Measurements from ENCODE around the gene MZB1. TPM values are rescaled to one million over a fixed set of nuclear protein-coding genes. Genes with fewer than 3 reads are reported as not detected.

MZB1 gene
- total RNA-seq, 6 experiments from 2014 or later, result 0.14 to 0.20 TPM; not detected in 4

GRCh38 chr5:139377226-139377625, 12.5 kb downstream of the MZB1 start:
- no peak for DNase-seq
- no peaks in the 10 kb centered on the region for H3K9me3 Mint-ChIP-seq
- H3K27ac Mint-ChIP-seq, result no peak overlapping the region
- H3K4me3 Mint-ChIP-seq, result no peak overlapping the region
- TF ChIP-seq CTCF (IDR thresholded peaks at IDR 0.05), result no peak
- peaks cover 25% of the 10 kb centered on the region for H3K36me3 Mint-ChIP-seq (ENCODE audit: low read depth)
- H3K27me3 Mint-ChIP-seq (ENCODE audit: insufficient read depth), result no peaks in the 10 kb centered on the region; the same call in none of the 2 replicates
- peaks cover 9% of the 10 kb centered on the region for H3K4me1 Mint-ChIP-seq (ENCODE audit: low read depth)

- H3K27ac Mint-ChIP-seq, result no peak overlapping the region
- peaks cover 31% of the 10 kb centered on the region for H3K36me3 Mint-ChIP-seq (ENCODE audit: low read depth)
- no peak for TF ChIP-seq CTCF (IDR thresholded peaks at IDR 0.05)
- H3K9me3 Mint-ChIP-seq, result no peaks in the 10 kb centered on the region
- H3K4me3 Mint-ChIP-seq, result no peak overlapping the region
- DNase-seq, result no peak
- peaks cover 9% of the 10 kb centered on the region for H3K4me1 Mint-ChIP-seq (ENCODE audit: low read depth)
- H3K27me3 Mint-ChIP-seq (ENCODE audit: insufficient read depth), result no peaks in the 10 kb centered on the region; the same call in none of the 2 replicates
These were observed 13.3 kb downstream of the MZB1 start for GRCh38 chr5:139376364-139376763.

DNA sequence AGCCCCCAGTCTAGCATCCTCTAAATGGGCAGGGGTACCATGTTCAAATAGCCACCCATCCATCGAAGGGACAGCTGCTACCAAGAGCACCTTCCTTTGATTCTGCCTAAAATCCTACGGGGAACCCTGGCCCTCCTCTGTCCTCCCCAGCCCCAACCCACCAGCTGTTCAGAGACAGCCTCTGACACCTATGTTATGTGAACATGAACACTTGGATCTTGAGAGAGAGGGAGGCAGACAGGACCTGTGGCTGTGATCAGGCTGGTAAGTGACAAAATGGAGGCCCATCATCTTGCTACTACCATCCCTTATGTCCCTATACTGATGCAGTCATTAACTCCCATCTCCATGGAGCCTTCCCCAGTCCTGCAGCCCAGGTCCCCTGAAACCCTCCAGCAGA, 14.8 kb downstream of the MZB1 start:
- Mint-ChIP-seq H3K4me3 (no peak overlapping the region), H3K4me1 (ENCODE audit: low read depth) (peaks cover 9% of the 10 kb centered on the region), H3K27ac (no peak overlapping the region), H3K9me3 (no peaks in the 10 kb centered on the region), H3K36me3 (ENCODE audit: low read depth) (peaks cover 31% of the 10 kb centered on the region), H3K27me3 (ENCODE audit: insufficient read depth) (no peaks in the 10 kb centered on the region; the same call in none of the 2 replicates)
- no peak for TF ChIP-seq CTCF (IDR thresholded peaks at IDR 0.05)
- DNase-seq, result no peak

GRCh38 chr5:139371482-139372435, 18.0 kb downstream of the MZB1 start:
- Mint-ChIP-seq H3K4me3 (no peak overlapping the region), H3K9me3 (no peaks in the 10 kb centered on the region), H3K4me1 (ENCODE audit: low read depth) (peaks cover 20% of the 10 kb centered on the region), H3K27ac (no peak overlapping the region), H3K36me3 (ENCODE audit: low read depth) (peaks cover 25% of the 10 kb centered on the region), H3K27me3 (ENCODE audit: insufficient read depth) (no peaks in the 10 kb centered on the region; the same call in 1 of the 2 replicates)
- TF ChIP-seq CTCF (IDR thresholded peaks at IDR 0.05), result no peak
- DNase-seq, result no peak

DNA sequence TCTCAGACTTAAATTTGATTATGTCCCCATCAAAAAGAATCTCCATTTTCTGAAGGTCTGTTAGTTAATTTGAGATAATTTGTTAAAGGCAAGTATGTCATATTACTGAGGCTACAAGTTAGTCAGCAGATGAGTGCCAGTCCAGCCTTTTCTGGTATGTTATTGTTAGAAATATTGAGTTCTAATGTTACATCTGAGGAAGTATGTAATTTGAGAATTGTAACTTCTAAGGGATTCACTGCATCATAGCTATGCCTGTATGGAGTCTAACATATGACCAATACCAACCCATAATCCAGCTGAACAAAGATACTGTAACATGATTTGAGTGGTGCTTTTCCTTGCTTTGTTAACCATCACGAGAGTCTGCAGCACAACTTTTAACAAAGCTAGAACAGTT, 20.5 kb downstream of the MZB1 start:
- H3K27me3 Mint-ChIP-seq (ENCODE audit: insufficient read depth), result no peaks in the 10 kb centered on the region; the same call in 1 of the 2 replicates
- peaks cover 20% of the 10 kb centered on the region for H3K4me1 Mint-ChIP-seq (ENCODE audit: low read depth)
- H3K9me3 Mint-ChIP-seq, result no peaks in the 10 kb centered on the region
- TF ChIP-seq CTCF (IDR thresholded peaks at IDR 0.05), result no peak
- no peak overlapping the region for H3K4me3 Mint-ChIP-seq
- peak; percentile 31 for DNase-seq
- peaks cover 33% of the 10 kb centered on the region for H3K36me3 Mint-ChIP-seq (ENCODE audit: low read depth)
- no peak overlapping the region; the same call in 1 of the 2 replicates for H3K27ac Mint-ChIP-seq

Data from HFFc6 (cell line).